Posterior vena cava (tissue), 2 donors: ENCODE results near the gene RAB9B. TPM values are rescaled to one million over a fixed set of nuclear protein-coding genes. Genes with fewer than 3 reads are reported as not detected.

ENCODE experiments used
- DNase-seq: peaks from one replicate; pipeline ENCODE4 v3.0.0-alpha.2; 2020; ENCODE audit warnings: low spot score
- intact Hi-C, 2 donors: fragments of 100-400 bp; cut with DNase I; formaldehyde crosslinking; loops; one replicate each; pipeline versions ENCODE4 v1.14.1 to v1.14.2; 2022 to 2023
- total RNA-seq, 2 donors: library from RNA; stranded (reverse); fragmentation: NEBNext Ultra II Directional; extraction: Animal tissue kit (Norgen Biotek cat#: 25700); gene quantifications; one replicate each; pipeline ENCODE4 v1.2.1, GENCODE V29; 2021
- donor health status: DM: yes; HTN: yes; CAD: no.
- donor health status: DM: yes; HTN: yes; CAD: no.

RAB9B gene
- total RNA-seq, 2 donors from 2014 or later = 11.8 to 24.7 TPM

- no peak for DNase-seq
- intact Hi-C loops = no loop called here
These were observed 51.6 kb downstream of the RAB9B start for GRCh38 chrX:103780336-103781061.

- no peak for DNase-seq
- intact Hi-C loops = no loop called here
These were observed 52.8 kb downstream of the RAB9B start for GRCh38 chrX:103779141-103779789.

GRCh38 chrX:103776546-103776945, 55.5 kb downstream of the RAB9B start, which contains the start of gene PLP1:
Gene PLP1, plus strand, starts transcription at chrX:103776840. Its CDS starts 156 bp downstream, at chrX:103776996.
- DNase-seq = no peak
- intact Hi-C loops = no loop called here

- DNase-seq = no peak
- intact Hi-C loops = no loop called here
These were observed 57.9 kb downstream of the RAB9B start for GRCh38 chrX:103774070-103774642.

- DNase-seq = no peak
- intact Hi-C loops = no loop called here
These were observed 58.6 kb downstream of the RAB9B start for GRCh38 chrX:103773445-103773844.

Other genes with a start within 250 kb of the RAB9B start
- 100 to 1,000 TPM; 197 to 336 TPM for gene TCEAL4, start 246.7 kb downstream of the RAB9B start, total RNA-seq
- gene TCEAL3, start 224.3 kb downstream of the RAB9B start, total RNA-seq = 100 to 1,000 TPM in 1 of 2 donors, 10 to 100 TPM in 1; 87.0 to 113 TPM
- gene TCEAL1, start 203.3 kb downstream of the RAB9B start, total RNA-seq = 100 to 1,000 TPM in 1 of 2 donors, 10 to 100 TPM in 1; 90.0 to 120 TPM
- 100 to 1,000 TPM; 404 to 531 TPM for gene MORF4L2, start 145.6 kb downstream of the RAB9B start, total RNA-seq
- not detected for gene TMEM31, start 121.3 kb downstream of the RAB9B start, total RNA-seq
- gene PLP1, start 55.4 kb downstream of the RAB9B start, total RNA-seq = 1 to 10 TPM; 3.6 to 5.0 TPM
- 1 to 10 TPM; 4.9 to 6.5 TPM for gene TMSB15B, start 130.4 kb upstream of the RAB9B start, total RNA-seq
- gene H2BW1, start 181.5 kb upstream of the RAB9B start, total RNA-seq = not detected
- gene H2BW2, start 207.7 kb upstream of the RAB9B start, total RNA-seq = not detected
- gene TMSB15C, start 244.0 kb upstream of the RAB9B start, total RNA-seq = 1 to 10 TPM; 4.0 to 4.3 TPM